Hepatocyte (in vitro differentiated cells): ENCODE results near the gene LARP6.

Source experiments
- EZH2 ChIP-seq: fragments of 200-600 bp; sonication (generic); IDR thresholded peaks from 2 replicates; pipeline ENCODE4 v1.6.1; 2016; ENCODE audit warnings: antibody characterized with exemption, mild to moderate bottlenecking, borderline replicate concordance
- EZH2phosphoT487 ChIP-seq: fragments of 200-600 bp; sonication (generic); IDR thresholded peaks from one replicate; pipeline ENCODE4 v1.6.1; 2018; ENCODE audit warnings: antibody characterized with exemption, mild to moderate bottlenecking, low read depth, moderate library complexity; ENCODE audit not compliant: unreplicated experiment, severe bottlenecking
- TF ChIP-seq, protein P1 (sequence below): fragments of 200-600 bp; sonication (generic); IDR thresholded peaks from 2 replicates; pipeline ENCODE4 v1.5.1; 2016; ENCODE audit warnings: antibody characterized with exemption, mild to moderate bottlenecking; ENCODE audit not compliant: poor library complexity

- TF ChIP-seq EZH2 (no peak), EZH2phosphoT487 (no peak)
- TF ChIP-seq, protein P1, sequence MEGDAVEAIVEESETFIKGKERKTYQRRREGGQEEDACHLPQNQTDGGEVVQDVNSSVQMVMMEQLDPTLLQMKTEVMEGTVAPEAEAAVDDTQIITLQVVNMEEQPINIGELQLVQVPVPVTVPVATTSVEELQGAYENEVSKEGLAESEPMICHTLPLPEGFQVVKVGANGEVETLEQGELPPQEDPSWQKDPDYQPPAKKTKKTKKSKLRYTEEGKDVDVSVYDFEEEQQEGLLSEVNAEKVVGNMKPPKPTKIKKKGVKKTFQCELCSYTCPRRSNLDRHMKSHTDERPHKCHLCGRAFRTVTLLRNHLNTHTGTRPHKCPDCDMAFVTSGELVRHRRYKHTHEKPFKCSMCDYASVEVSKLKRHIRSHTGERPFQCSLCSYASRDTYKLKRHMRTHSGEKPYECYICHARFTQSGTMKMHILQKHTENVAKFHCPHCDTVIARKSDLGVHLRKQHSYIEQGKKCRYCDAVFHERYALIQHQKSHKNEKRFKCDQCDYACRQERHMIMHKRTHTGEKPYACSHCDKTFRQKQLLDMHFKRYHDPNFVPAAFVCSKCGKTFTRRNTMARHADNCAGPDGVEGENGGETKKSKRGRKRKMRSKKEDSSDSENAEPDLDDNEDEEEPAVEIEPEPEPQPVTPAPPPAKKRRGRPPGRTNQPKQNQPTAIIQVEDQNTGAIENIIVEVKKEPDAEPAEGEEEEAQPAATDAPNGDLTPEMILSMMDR = no peak
Measured at GRCh38 chr15:70791259-70791658, 62.7 kb downstream of the LARP6 start.
